NCI-H2196 (cell line): Measurements from ENCODE around the gene TRMT44.
"Not testable (repeated sequence)": the region's sequence is repeated elsewhere in the genome, so short reads cannot be mapped to it uniquely, and the experiment has no call there.

Experiments used
- DNase-seq: peaks from one replicate; lab custom pipeline; 2025; ENCODE audit not compliant: unreplicated experiment; lab: John Stamatoyannopoulos, UW

TRMT44 gene

GRCh38 chr4:8486643-8487042 is 46.1 kb downstream of the TRMT44 start:
- DNase-seq = not testable (repeated sequence)

DNA sequence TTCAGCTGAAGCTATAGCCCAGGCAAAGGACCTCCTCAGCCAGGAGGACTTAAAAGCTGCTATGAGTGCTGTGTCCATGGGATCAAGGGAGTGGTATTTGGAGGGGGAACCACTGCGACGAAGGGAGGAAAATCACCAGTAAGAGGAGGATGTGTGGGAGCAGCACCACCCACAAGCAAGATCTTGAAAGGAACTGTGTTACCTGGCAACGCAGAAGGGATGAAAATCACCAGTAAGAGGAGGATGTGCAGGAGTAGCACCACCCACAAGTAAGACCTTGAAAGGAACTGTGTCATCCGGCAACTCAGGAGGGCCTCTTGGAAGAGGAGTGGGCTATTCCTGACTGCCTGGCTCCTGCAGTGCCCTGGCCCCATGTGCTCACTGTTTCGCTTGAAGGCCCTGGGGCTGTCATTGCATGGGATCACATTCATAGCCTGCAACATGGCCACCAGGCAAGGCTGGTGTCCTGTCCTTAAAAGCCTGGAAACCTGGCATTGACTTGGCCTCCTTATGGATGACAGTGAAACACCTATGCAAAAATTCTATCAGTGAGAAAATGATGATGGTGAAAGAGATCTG is 48.3 kb downstream of the TRMT44 start:
- no peak for DNase-seq

GRCh38 chr4:8491478-8491877 is 50.9 kb downstream of the TRMT44 start:
- DNase-seq = not testable (repeated sequence)

DNA sequence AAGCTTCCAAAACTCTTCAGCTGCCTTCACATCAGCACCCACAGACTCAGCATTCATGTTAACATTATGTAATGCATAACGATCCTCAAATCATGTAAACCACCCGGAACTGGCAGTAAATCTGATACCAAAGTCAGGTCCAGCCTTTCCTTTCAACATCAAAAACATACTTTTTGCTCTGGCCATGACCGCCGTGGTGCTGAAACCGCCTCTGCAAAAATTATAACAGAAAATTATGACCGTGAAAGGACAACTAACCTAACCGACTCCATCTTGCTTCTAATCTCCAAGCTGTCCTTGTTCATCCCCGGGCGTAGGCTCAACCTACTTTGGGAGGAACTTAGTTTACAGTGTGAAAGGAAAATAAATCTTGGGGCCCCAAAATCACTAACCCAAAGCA is 51.6 kb downstream of the TRMT44 start:
- DNase-seq = no peak

DNA sequence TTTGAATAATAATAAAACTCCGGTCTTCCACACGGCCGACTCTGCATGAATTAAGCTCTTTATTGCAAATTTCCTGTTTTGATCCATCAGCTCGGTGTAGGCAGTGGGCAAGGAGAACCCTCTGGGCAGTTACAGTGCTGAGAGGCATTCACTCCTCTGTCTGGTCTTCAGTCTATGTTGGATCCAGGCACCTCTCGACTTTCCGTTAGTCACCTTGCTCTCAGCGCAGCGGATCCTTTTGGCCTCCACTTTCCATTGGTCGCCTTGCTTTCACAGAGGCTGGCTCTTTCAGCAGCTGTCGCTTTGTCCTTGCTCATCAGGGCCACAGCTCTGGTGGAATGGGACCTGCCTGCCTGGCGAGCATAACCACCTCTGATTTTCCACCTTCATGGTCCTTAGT is 52.9 kb downstream of the TRMT44 start:
- DNase-seq = no peak

- DNase-seq = no peak
Observed at GRCh38 chr4:8494218-8494617, 53.6 kb downstream of the TRMT44 start.

- DNase-seq = no peak
Observed at GRCh38 chr4:8494983-8495548, 54.5 kb downstream of the TRMT44 start.

- no peak for DNase-seq
Observed at GRCh38 chr4:8495803-8496202, 55.2 kb downstream of the TRMT44 start.

- DNase-seq = no peak
Observed at GRCh38 chr4:8497762-8498161, 57.2 kb downstream of the TRMT44 start.

DNA sequence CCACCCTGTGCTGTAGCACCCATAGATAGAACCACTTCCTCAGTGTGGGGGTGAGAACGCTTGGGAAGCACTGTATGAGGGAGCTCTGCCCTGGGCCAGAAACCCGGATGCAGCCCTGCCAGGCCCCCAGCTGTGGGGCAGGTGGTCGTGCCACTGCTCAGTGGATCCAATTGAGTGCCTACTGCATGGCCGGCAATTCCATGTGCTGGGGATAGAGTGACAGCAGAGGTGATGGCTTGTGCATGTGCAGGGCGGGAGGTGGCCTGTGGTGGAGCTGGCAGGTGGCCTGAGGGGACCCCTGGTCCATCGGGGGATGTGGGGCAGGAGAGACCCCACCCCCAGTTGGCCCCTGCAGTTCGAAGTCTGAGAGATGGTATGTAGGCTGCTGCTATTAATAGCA is 60.4 kb downstream of the TRMT44 start:
- DNase-seq = no peak

GRCh38 chr4:8501781-8502180 is 61.2 kb downstream of the TRMT44 start:
- DNase-seq = no peak

- no peak for DNase-seq
Observed at GRCh38 chr4:8502371-8502770, 61.8 kb downstream of the TRMT44 start.

GRCh38 chr4:8502836-8503585 is 62.4 kb downstream of the TRMT44 start:
- DNase-seq = no peak

DNA sequence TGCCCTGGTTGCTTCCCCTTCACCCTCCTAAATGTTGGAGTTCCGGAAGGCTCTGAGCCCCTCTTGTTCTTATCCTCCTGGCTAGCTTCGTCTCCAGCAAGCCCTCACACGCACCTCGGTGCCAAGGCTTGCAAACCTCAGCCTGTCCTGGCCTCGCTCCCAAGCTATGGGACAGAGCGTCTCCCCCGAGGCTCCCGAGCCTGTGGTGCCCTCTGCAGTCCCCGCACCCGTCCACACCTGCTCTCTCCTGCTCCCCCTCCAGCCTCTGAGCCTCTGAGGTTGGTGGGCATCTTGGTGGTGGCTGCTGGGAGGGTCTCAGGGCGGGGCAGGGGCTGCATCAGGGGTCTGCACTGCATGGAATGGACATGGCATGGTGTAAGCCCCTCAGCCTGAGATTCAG is 63.2 kb downstream of the TRMT44 start:
- DNase-seq = no peak

DNA sequence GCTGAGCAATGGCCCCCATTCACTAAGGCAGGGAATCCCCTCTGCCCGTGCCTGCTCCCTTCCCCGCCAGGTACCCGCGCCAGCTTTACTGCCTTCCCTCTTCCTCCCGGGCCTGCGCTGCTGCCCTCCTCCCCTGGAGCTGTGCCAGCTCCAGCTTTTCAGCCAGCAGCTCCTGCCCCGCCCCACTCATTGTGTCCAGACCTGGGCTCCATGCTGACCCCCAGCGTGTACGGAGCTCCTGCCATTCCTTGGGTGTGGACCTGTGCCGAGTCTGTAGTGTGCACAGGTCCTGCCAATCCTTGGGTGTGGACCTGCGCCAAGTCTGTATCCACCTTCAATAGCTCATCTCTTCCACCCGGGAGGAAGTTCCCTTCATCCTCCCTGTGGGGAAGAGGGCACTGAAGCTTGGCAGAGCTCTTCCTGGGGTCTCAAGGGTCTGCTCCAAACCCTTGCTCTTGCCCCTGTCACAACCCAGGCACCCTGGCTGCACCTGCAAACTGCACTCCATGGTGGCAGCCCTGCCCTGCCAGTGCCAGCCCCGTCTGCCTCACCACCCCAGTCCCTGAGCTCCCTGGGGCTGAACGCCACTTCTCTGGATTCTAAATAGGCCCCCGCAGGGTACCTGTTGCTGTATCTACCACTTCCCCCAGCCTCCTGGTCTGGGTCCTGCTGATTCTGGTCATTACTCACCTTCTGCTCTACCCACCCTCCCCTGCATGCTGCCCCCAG is 63.9 kb downstream of the TRMT44 start:
- DNase-seq = peak; percentile 77

GRCh38 chr4:8505229-8505628 is 64.7 kb downstream of the TRMT44 start:
- DNase-seq = no peak

GRCh38 chr4:8506006-8506372 is 65.4 kb downstream of the TRMT44 start:
- no peak for DNase-seq

- DNase-seq = no peak
Observed at GRCh38 chr4:8506373-8507195, 66.0 kb downstream of the TRMT44 start.

DNA sequence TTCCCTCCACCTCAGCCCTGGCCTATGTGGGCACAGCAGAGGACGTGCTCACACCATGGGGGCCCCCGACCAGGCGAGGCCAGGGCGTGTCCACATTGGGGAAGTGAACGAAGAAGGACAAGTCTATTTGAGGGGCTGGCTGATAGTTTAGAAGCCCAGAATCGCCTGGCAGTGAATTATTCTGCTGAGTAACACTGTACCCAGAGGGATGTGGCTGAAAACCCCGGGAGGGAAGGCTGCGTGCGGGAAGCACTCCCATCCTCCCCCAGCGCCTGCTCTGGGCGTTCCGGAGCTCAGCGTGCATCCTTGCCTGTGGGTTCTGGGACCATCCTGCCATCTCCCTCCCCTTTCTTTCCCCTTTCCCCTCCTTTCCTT is 66.6 kb downstream of the TRMT44 start:
- DNase-seq = no peak

GRCh38 chr4:8507624-8508023 is 67.0 kb downstream of the TRMT44 start:
- DNase-seq = no peak

DNA sequence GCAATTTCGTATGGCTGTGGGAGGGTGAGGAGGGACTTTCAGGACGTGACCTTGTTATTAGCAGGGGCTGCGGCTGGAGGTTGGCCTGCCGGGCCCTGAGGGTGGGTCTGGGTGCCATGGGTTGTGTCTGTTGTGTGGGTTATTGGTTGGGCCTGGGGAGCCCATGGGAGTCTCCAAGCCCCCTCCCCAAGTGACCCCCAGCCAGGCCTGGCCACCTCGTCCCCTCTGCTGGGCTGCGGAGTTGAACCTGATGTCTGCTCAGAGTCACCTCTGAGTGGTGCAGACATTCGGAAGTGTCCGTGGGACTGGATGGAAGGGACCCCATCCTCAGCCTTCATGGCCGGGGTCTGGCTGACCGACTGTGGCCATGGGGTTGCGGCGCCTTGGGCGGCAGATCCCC is 67.7 kb downstream of the TRMT44 start:
- no peak for DNase-seq
